ENCODE results near the gene SPPL2B. TPM values are rescaled to one million over a fixed set of nuclear protein-coding genes. Genes with fewer than 3 reads are reported as not detected.

SPPL2B gene
- total RNA-seq, 1 experiment from 2014 or later = 76.0 TPM

- ChIA-PET POLR2A (no interaction called here), CTCF (no interaction called here)
- ATAC-seq (no peak), DNase-seq (ENCODE audit: low read depth, low spot score) (no peak)
- in situ Hi-C loops (cut with HindIII; ENCODE audit: low pct_unique_long_range_greater_than_20kb, low sequenced_read_pairs) (no loop called here), intact Hi-C loops (cut with micrococcal nuclease; ENCODE audit: unreplicated experiment) (no loop called here)
- TF ChIP-seq REST (IDR thresholded peaks at IDR 0.05; ENCODE audit: insufficient read depth in 1 of 2, low read depth in 2 of 2, low read length in 1 of 2) (no peak), TCF7L2 (IDR thresholded peaks at IDR 0.05; ENCODE audit: low read depth, low read length) (no peak), SIN3A (IDR thresholded peaks at IDR 0.05; ENCODE audit: borderline replicate concordance, insufficient read depth, low read depth, low read length) (no peak), CTCF (IDR thresholded peaks at IDR 0.05) (no peak), POLR2AphosphoS5 (IDR thresholded peaks at IDR 0.05; ENCODE audit: low read depth, low read length) (no peak)
- H3K27ac ChIP-seq (ENCODE audit: low read length) = no peak overlapping the region
- no TSS peak for BruUV-seq (replicated peaks)
- peaks cover 11% of the 10 kb centered on the region for H3K4me1 ChIP-seq (ENCODE audit: control insufficient read depth, insufficient read depth, low read length)
- H3K27me3 ChIP-seq (ENCODE audit: control insufficient read depth, insufficient read depth, low read length) = no peaks in the 10 kb centered on the region
- peaks cover 3% of the 10 kb centered on the region; the same call in 1 of the 2 replicates for H3K36me3 ChIP-seq (ENCODE audit: control insufficient read depth, insufficient read depth, low read length)
- no peak overlapping the region for H3K4me3 ChIP-seq (ENCODE audit: low read depth in 2 of 2, low read length in 2 of 2)
- H3K9me3 ChIP-seq (ENCODE audit: control insufficient read depth, insufficient read depth, low read depth, low read length) = no peaks in the 10 kb centered on the region
Observed at GRCh38 chr19:2333027-2333806, 4.7 kb downstream of the SPPL2B start.

GRCh38 chr19:2333807-2334211 is 5.3 kb downstream of the SPPL2B start:
- intact Hi-C loops (cut with micrococcal nuclease; ENCODE audit: unreplicated experiment) (no loop called here), in situ Hi-C loops (cut with HindIII; ENCODE audit: low pct_unique_long_range_greater_than_20kb, low sequenced_read_pairs) (no loop called here)
- no peaks in the 10 kb centered on the region for H3K27me3 ChIP-seq (ENCODE audit: control insufficient read depth, insufficient read depth, low read length)
- H3K27ac ChIP-seq (ENCODE audit: low read length) = no peak overlapping the region
- TF ChIP-seq TCF7L2 (IDR thresholded peaks at IDR 0.05; ENCODE audit: low read depth, low read length) = no peak
- no peak for TF ChIP-seq POLR2AphosphoS5 (IDR thresholded peaks at IDR 0.05; ENCODE audit: low read depth, low read length)
- no peak for TF ChIP-seq REST (IDR thresholded peaks at IDR 0.05; ENCODE audit: insufficient read depth in 1 of 2, low read depth in 2 of 2, low read length in 1 of 2)
- no TSS peak for BruUV-seq (replicated peaks)
- ATAC-seq = no peak
- CTCF ChIA-PET = no interaction called here
- H3K4me3 ChIP-seq (ENCODE audit: low read depth in 2 of 2, low read length in 2 of 2) = no peak overlapping the region
- DNase-seq (ENCODE audit: low read depth, low spot score) = no peak
- POLR2A ChIA-PET = no interaction called here
- H3K36me3 ChIP-seq (ENCODE audit: control insufficient read depth, insufficient read depth, low read length) = peaks cover 3% of the 10 kb centered on the region; the same call in 1 of the 2 replicates
- peaks cover 11% of the 10 kb centered on the region for H3K4me1 ChIP-seq (ENCODE audit: control insufficient read depth, insufficient read depth, low read length)
- no peaks in the 10 kb centered on the region for H3K9me3 ChIP-seq (ENCODE audit: control insufficient read depth, insufficient read depth, low read depth, low read length)

Data from Panc1 (cell line).